HEK293 (cell line): ENCODE results near the gene TSPO2.

ENCODE experiments used
- ZNF140 ChIP-seq: fragments of 450-650 bp; formaldehyde crosslinking; IDR thresholded peaks from 2 replicates; pipeline ENCODE4 v1.5.1; 2016; ENCODE audit warnings: missing biosample characterization, missing genetic modification characterization
- ZNF175 ChIP-seq: fragments of 450-650 bp; formaldehyde crosslinking; IDR thresholded peaks from 2 replicates; pipeline ENCODE4 v1.5.1; 2016; ENCODE audit warnings: missing biosample characterization, missing genetic modification characterization
- ZNF560 ChIP-seq: fragments of 450-650 bp; formaldehyde crosslinking; IDR thresholded peaks from 2 replicates; pipeline ENCODE4 v1.5.1; 2017; ENCODE audit warnings: missing biosample characterization, missing genetic modification characterization, borderline replicate concordance
- TF ChIP-seq, protein P1 (sequence below): fragments of 450-650 bp; formaldehyde crosslinking; IDR thresholded peaks from 2 replicates; pipeline ENCODE4 v1.5.1; 2016; ENCODE audit warnings: missing biosample characterization, missing genetic modification characterization
- TF ChIP-seq, protein P2 (sequence below): fragments of 450-650 bp; formaldehyde crosslinking; IDR thresholded peaks from 2 replicates; pipeline ENCODE4 v1.5.1; 2016; ENCODE audit warnings: missing biosample characterization, missing genetic modification characterization

DNA sequence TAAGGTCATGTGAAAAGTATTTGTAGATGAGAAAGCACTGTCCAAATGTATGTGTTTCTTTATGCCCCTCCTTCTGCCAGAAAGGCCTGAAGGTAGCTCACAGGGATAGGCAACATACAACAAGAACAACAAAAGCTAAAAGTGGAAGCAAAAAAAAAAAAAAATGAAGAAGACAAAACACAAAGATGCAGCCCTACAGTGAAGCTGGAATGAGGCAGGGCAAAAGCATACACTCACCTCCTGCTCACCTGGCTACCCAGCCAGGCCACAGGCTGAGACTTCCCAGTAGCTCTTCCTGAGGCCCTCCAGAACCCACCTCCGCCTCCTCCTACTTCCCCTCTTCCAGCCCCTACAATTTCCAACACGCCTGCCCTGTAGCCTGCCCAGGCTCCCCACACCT is 5.7 kb upstream of the TSPO2 start:
- TF ChIP-seq ZNF560 (no peak), ZNF175 (tag by site-specific recombination) (no peak), ZNF140 (no peak)
- TF ChIP-seq, protein P1, sequence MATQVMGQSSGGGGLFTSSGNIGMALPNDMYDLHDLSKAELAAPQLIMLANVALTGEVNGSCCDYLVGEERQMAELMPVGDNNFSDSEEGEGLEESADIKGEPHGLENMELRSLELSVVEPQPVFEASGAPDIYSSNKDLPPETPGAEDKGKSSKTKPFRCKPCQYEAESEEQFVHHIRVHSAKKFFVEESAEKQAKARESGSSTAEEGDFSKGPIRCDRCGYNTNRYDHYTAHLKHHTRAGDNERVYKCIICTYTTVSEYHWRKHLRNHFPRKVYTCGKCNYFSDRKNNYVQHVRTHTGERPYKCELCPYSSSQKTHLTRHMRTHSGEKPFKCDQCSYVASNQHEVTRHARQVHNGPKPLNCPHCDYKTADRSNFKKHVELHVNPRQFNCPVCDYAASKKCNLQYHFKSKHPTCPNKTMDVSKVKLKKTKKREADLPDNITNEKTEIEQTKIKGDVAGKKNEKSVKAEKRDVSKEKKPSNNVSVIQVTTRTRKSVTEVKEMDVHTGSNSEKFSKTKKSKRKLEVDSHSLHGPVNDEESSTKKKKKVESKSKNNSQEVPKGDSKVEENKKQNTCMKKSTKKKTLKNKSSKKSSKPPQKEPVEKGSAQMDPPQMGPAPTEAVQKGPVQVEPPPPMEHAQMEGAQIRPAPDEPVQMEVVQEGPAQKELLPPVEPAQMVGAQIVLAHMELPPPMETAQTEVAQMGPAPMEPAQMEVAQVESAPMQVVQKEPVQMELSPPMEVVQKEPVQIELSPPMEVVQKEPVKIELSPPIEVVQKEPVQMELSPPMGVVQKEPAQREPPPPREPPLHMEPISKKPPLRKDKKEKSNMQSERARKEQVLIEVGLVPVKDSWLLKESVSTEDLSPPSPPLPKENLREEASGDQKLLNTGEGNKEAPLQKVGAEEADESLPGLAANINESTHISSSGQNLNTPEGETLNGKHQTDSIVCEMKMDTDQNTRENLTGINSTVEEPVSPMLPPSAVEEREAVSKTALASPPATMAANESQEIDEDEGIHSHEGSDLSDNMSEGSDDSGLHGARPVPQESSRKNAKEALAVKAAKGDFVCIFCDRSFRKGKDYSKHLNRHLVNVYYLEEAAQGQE, result no peak
- TF ChIP-seq, protein P2, sequence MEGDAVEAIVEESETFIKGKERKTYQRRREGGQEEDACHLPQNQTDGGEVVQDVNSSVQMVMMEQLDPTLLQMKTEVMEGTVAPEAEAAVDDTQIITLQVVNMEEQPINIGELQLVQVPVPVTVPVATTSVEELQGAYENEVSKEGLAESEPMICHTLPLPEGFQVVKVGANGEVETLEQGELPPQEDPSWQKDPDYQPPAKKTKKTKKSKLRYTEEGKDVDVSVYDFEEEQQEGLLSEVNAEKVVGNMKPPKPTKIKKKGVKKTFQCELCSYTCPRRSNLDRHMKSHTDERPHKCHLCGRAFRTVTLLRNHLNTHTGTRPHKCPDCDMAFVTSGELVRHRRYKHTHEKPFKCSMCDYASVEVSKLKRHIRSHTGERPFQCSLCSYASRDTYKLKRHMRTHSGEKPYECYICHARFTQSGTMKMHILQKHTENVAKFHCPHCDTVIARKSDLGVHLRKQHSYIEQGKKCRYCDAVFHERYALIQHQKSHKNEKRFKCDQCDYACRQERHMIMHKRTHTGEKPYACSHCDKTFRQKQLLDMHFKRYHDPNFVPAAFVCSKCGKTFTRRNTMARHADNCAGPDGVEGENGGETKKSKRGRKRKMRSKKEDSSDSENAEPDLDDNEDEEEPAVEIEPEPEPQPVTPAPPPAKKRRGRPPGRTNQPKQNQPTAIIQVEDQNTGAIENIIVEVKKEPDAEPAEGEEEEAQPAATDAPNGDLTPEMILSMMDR, result no peak
